Ishikawa (cell line): ENCODE data around the gene DUSP22.

Source experiments
- CEBPB ChIP-seq: IDR thresholded peaks from 2 replicates; pipeline ENCODE4 v1.6.1; 2012
- CREB1 ChIP-seq: IDR thresholded peaks from 2 replicates; pipeline ENCODE4 v1.6.1; 2012; ENCODE audit warnings: low read depth
- EGR1 ChIP-seq: IDR thresholded peaks from 2 replicates; pipeline ENCODE4 v1.6.1; 2012
- EP300 ChIP-seq: IDR thresholded peaks from 2 replicates; pipeline ENCODE4 v1.6.1; 2012; ENCODE audit warnings: borderline replicate concordance
- FOXM1 ChIP-seq: IDR thresholded peaks from 2 replicates; pipeline ENCODE4 v1.6.1; 2012; ENCODE audit warnings: low read depth, borderline replicate concordance
- MAX ChIP-seq: IDR thresholded peaks from 2 replicates; pipeline ENCODE4 v1.6.1; 2012
- NFIC ChIP-seq: IDR thresholded peaks from 2 replicates; pipeline ENCODE4 v1.6.1; 2012
- RAD21 ChIP-seq: IDR thresholded peaks from 2 replicates; pipeline ENCODE4 v1.6.1; 2012; ENCODE audit warnings: low read depth
- REST ChIP-seq: IDR thresholded peaks from 2 replicates; pipeline ENCODE4 v1.6.1; 2012; ENCODE audit warnings: low read depth, mild to moderate bottlenecking
- TAF1 ChIP-seq: IDR thresholded peaks from 2 replicates; pipeline ENCODE4 v1.6.1; 2012; ENCODE audit warnings: low read depth, mild to moderate bottlenecking
- TCF12 ChIP-seq: IDR thresholded peaks from 2 replicates; pipeline ENCODE4 v1.6.1; 2012; ENCODE audit warnings: low read depth
- TEAD4 ChIP-seq: IDR thresholded peaks from 2 replicates; pipeline ENCODE4 v1.6.1; 2012
- YY1 ChIP-seq: IDR thresholded peaks from 2 replicates; pipeline ENCODE4 v1.6.1; 2012; ENCODE audit warnings: low read depth
- ZBTB7A ChIP-seq: IDR thresholded peaks from 2 replicates; pipeline ENCODE4 v1.6.1; 2012; ENCODE audit warnings: low read depth
- TF ChIP-seq, protein P1 (sequence below): IDR thresholded peaks from 2 replicates; pipeline ENCODE4 v1.6.1; 2012

The DUSP22 gene

DNA sequence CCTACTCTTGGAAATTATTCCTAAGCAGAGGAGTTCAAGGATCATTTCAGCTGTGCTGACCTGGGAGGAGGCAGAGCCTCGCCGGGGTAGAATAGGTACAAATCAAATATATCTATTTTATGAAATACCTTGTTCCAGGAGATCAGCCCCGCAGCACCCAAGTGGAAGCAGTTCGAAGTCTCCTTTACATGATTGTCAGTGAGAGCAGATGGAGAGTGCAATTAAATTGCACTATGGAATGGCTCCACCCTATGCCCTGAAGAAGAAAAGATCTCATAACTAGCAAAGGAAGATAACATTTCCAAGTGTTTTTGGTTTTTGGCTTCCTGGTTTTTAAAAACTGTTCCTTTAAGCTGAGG is 31.4 kb downstream of the DUSP22 start:
- TF ChIP-seq RAD21 (no peak), NFIC (no peak), CEBPB (no peak)

DNA sequence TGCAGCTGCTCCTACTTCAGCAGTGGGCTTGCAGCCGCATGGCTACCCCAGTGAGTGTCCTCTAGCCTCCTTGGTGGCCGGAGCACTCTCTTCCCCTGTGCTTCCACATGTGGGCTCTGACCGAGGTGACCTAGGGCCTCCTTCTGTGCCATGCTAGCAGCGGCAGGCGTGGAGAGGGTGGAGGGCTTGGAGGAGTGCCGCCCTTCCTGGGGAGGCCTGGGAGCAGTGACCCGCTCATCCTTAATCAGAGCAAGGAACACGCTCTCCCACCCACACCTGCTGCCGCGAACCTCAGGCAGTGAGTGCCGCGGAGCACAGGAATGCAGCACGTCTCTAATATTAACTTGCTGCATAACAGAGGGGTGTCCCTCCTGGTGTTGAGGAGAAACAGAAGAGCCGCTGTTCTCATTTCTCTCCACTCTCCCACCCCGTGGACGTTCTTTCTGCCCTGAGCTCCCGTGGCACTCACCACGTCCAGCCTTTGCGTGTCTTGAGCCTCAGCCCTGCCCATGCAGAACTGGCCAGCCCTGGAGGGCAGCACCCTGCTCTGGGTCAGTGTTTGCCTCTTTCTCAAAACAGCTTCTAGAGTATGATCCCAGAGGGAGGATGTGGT is 31.9 kb downstream of the DUSP22 start:
- TF ChIP-seq RAD21 (no peak), FOXM1 (no peak), EP300 (no peak), MAX (no peak), NFIC (no peak), REST (no peak), YY1 (no peak), ZBTB7A (no peak), CEBPB (no peak), TCF12 (no peak), TEAD4 (no peak), CREB1 (no peak), TAF1 (no peak), EGR1 (no peak)
- TF ChIP-seq, protein P1, sequence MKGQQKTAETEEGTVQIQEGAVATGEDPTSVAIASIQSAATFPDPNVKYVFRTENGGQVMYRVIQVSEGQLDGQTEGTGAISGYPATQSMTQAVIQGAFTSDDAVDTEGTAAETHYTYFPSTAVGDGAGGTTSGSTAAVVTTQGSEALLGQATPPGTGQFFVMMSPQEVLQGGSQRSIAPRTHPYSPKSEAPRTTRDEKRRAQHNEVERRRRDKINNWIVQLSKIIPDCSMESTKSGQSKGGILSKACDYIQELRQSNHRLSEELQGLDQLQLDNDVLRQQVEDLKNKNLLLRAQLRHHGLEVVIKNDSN = no peak

- TF ChIP-seq EGR1 (no peak), CEBPB (no peak), YY1 (no peak), TAF1 (no peak), RAD21 (no peak), MAX (no peak), EP300 (no peak), ZBTB7A (no peak), FOXM1 (no peak), NFIC (no peak)
- TF ChIP-seq, protein P1 = no peak
These were observed 32.4 kb downstream of the DUSP22 start for GRCh38 chr6:324729-325125.

DNA sequence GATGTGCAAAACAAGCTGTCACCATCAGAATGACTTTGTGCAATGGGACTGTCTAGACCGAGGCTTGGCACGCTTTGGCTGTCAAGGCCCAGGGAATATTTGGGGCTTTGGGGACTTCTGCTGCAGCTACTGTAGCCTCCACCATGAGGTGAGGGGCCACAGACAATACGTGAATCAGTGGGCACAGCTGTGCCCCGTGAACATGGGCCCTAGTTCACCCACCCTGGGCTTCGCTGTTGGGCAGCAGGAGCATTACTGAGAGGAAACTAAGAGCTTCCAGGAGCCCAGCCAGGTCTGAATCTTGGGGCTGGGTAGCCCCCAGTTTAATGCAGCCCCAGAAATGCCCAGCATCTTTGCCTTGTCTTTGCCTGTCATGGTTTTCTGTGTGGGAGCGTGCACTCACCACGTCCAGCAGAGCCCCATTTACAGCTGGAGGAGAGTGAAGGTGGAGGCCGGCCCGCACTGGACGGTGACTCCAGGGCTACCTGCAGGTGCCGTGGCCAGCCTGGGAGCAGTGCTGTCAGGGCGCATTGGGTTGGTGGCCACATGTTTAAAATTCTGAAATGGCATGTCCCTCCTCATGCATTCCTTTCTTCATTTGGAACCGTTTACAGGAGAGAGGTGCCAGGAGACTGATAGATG is 34.7 kb downstream of the DUSP22 start:
- TF ChIP-seq TAF1 = no peak
- TF ChIP-seq YY1 = no peak

DNA sequence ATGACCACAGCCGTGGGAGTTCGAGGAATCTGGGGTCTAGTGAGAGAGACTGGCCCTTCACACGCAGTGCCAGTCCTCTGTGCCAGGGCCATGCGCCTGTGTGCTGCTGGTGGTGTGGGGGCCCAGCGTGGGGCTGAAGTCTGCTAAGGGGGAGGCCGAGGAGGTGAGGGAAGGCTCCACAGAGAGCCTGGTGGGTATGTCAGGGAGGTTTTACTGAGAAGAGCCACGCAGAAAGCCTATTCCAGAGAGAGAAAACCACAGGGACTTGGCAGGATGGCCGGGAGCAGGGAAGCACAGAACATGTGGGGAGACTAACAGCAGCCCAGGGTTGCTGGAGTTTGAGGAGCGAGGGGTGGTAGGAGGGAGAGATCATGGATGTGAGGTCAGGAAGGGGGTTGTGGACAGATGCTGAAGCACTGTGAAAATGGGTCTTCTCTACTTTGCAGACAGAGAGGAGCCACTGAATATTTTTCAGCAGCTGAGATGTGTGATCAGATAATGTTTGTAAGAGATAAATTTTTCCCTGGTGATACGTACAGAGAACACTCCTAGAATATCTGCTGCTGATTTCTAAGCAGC is 35.3 kb downstream of the DUSP22 start:
- TF ChIP-seq MAX (no peak), CEBPB (no peak), CREB1 (no peak), TAF1 (no peak), RAD21 (no peak)
- TF ChIP-seq, protein P1 = no peak

DNA sequence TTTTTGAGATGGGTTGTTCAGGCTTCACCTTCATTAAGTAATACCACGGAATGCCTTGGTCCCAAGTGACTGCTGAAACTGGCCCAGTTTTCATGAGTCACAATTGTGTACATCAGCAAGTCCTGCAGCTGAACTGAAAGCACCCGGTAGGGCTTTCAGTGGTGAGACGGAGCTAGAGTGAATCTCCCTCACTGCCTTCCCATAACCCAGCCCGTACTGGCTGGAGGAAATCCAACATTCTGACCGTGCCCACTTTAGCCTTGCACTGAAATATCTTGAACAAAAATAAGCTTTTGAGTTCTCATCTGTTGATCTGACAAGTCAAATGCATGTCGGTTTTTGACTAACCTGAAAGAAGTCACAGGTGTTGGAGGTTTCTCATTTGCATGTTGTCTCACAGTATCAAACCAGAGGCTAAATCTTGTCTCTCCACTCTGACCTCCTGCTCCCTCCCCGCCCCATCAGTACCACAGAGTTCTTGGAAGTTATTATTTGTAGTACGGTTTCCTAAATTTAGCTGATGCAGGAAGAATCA is 35.9 kb downstream of the DUSP22 start:
- TF ChIP-seq CEBPB (no peak), TEAD4 (no peak), TAF1 (no peak), ZBTB7A (no peak), EP300 (no peak), TCF12 (no peak), YY1 (no peak), NFIC (no peak), CREB1 (no peak), EGR1 (no peak), RAD21 (no peak), MAX (no peak), REST (no peak), FOXM1 (no peak)
- TF ChIP-seq, protein P1 = no peak
